SK-N-SH (cell line): ENCODE measurements around the gene HYAL1.

ENCODE experiments used
- CTCF ChIP-seq: fragments of 200-600 bp; sonication (generic); IDR thresholded peaks from 2 replicates; pipeline ENCODE4 v1.6.1; 2017; ENCODE audit warnings: antibody characterized with exemption, mild to moderate bottlenecking, moderate library complexity
- REST ChIP-seq: IDR thresholded peaks from 2 replicates; pipeline ENCODE4 v1.6.1; 2012; ENCODE audit warnings: mild to moderate bottlenecking, low read depth, low read length, moderate library complexity
- RXRA ChIP-seq: IDR thresholded peaks from 2 replicates; pipeline ENCODE4 v1.4.0; 2012; ENCODE audit warnings: low read depth, mild to moderate bottlenecking, borderline replicate concordance
- SMC3 ChIP-seq: IDR thresholded peaks from 2 replicates; pipeline ENCODE4 v1.6.1; 2012; ENCODE audit warnings: low read depth, low read length, improper control_type of control experiment

GRCh38 chr3:50299638-50299928 lies 3.8 kb downstream of the HYAL1 start:
- TF ChIP-seq REST: no peak
- no peak for TF ChIP-seq CTCF
- TF ChIP-seq RXRA: no peak
- TF ChIP-seq SMC3: no peak
